Measurements from ENCODE around the gene SHTN1.

GRCh38 chr10:116857156-116857555 is 147.8 kb downstream of the SHTN1 start:
- TF ChIP-seq, protein P1, sequence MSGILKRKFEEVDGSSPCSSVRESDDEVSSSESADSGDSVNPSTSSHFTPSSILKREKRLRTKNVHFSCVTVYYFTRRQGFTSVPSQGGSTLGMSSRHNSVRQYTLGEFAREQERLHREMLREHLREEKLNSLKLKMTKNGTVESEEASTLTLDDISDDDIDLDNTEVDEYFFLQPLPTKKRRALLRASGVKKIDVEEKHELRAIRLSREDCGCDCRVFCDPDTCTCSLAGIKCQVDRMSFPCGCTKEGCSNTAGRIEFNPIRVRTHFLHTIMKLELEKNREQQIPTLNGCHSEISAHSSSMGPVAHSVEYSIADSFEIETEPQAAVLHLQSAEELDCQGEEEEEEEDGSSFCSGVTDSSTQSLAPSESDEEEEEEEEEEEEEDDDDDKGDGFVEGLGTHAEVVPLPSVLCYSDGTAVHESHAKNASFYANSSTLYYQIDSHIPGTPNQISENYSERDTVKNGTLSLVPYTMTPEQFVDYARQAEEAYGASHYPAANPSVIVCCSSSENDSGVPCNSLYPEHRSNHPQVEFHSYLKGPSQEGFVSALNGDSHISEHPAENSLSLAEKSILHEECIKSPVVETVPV (CRISPR knock-in tag; IDR thresholded peaks at IDR 0.05) = no peak
- TF ChIP-seq OSR1 (CRISPR knock-in tag; IDR thresholded peaks at IDR 0.05) (no peak), ZFP30 (CRISPR knock-in tag; IDR thresholded peaks at IDR 0.05) (no peak), ISL1 (CRISPR knock-in tag; IDR thresholded peaks at IDR 0.05) (no peak), BACH2 (CRISPR knock-in tag; IDR thresholded peaks at IDR 0.05; ENCODE audit: borderline replicate concordance) (no peak)

Data from SK-N-SH treated with all-trans-retinoic acid at 6 μM for 48 hours (cell line).